PC-9 (cell line): ENCODE measurements around the gene U2SURP.

Experiments used
- EZH2 ChIP-seq: fragments of 200-600 bp; sonication (generic); IDR thresholded peaks from 2 replicates; pipeline ENCODE4 v1.8.0; 2017; ENCODE audit warnings: antibody characterized with exemption, low read depth
- TF ChIP-seq, protein P1 (sequence below): fragments of 200-600 bp; sonication (generic); conservative IDR thresholded peaks from 2 replicates; pipeline ENCODE4 v1.6.1; 2017; ENCODE audit warnings: mixed run types, antibody characterized with exemption, mild to moderate bottlenecking, moderate library complexity

DNA sequence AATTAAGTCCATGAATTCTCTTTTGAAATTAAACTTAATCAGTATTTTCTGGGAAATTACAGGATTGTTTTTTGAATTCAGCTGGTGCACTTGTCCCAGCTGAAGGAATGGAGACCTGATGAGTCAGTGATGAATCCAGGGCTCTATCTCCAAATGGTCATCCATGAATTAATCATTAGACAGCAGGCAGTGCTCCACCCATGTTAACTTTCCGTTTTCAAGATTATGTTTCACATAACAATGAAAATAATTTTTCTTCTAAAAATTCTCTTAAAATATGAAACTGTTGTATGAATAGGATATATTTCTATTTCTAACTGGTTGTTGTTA lies 24.0 kb upstream of the U2SURP start:
- TF ChIP-seq, protein P1, sequence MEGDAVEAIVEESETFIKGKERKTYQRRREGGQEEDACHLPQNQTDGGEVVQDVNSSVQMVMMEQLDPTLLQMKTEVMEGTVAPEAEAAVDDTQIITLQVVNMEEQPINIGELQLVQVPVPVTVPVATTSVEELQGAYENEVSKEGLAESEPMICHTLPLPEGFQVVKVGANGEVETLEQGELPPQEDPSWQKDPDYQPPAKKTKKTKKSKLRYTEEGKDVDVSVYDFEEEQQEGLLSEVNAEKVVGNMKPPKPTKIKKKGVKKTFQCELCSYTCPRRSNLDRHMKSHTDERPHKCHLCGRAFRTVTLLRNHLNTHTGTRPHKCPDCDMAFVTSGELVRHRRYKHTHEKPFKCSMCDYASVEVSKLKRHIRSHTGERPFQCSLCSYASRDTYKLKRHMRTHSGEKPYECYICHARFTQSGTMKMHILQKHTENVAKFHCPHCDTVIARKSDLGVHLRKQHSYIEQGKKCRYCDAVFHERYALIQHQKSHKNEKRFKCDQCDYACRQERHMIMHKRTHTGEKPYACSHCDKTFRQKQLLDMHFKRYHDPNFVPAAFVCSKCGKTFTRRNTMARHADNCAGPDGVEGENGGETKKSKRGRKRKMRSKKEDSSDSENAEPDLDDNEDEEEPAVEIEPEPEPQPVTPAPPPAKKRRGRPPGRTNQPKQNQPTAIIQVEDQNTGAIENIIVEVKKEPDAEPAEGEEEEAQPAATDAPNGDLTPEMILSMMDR: no peak
- no peak for TF ChIP-seq EZH2
